CD4-positive, alpha-beta T cell (primary cell): Measurements from ENCODE around the gene ST3GAL3. TPM values are rescaled to one million over a fixed set of nuclear protein-coding genes. Genes with fewer than 3 reads are reported as not detected.

ENCODE experiments used
- ATAC-seq: fragments of 200-7000 bp; cut with Tn5 transposase; one replicate; pipeline ENCODE4 v1.10.0; 2022; ENCODE audit warnings: mild to moderate bottlenecking; ENCODE audit not compliant: poor library complexity
- CTCF ChIA-PET: fragments of 350-600 bp; sonication (Branson Sonifier 250); formaldehyde crosslinking; loops from one replicate; lab custom pipeline; 2021; ENCODE audit warnings: antibody characterized with exemption, inconsistent platforms; lab: Charles Lee
- POLR2A ChIA-PET: fragments of 350-600 bp; sonication (Branson Sonifier 250); formaldehyde crosslinking; loops from one replicate; lab custom pipeline; 2021; ENCODE audit warnings: antibody characterized with exemption, inconsistent platforms; lab: Charles Lee
- DNase-seq, 14 experiments: peaks; one replicate each; pipeline ENCODE4 v3.0.0-alpha.2; 2013 to 2020; ENCODE audit warnings: mixed read lengths in 2 of 14
- H3K27ac ChIP-seq, 2 donors: one replicate each; pipeline versions ENCODE4 v1.5.1 to v1.7.0; 2013; ENCODE audit warnings: low read length in 2 of 2, low read depth in 1 of 2, mild to moderate bottlenecking in 1 of 2
- H3K27me3 ChIP-seq, 2 experiments: 1 replicate in 1 of 2; 2 replicates in 1 of 2; pipeline versions ENCODE4 v1.6.1 to v1.7.0; 2013; ENCODE audit warnings: low read length in 2 of 2, control low read depth in 1 of 2, mild to moderate bottlenecking in 1 of 2, moderate library complexity in 1 of 2; ENCODE audit not compliant: insufficient read depth in 2 of 2, control insufficient read depth in 1 of 2
- H3K36me3 ChIP-seq: one replicate; pipeline ENCODE4 v1.6.1; 2013; ENCODE audit warnings: low read length, control low read depth; ENCODE audit not compliant: insufficient read depth
- H3K4me1 ChIP-seq: one replicate; pipeline ENCODE4 v1.6.1; 2013; ENCODE audit warnings: low read length, control low read depth; ENCODE audit not compliant: insufficient read depth
- H3K4me3 ChIP-seq: one replicate; pipeline ENCODE4 v1.5.1; 2013; ENCODE audit warnings: mild to moderate bottlenecking, low read length, moderate library complexity
- H3K9me3 ChIP-seq, 2 experiments: 1 replicate in 1 of 2; 2 replicates in 1 of 2; pipeline versions ENCODE4 v1.6.1 to v1.7.0; 2013; ENCODE audit warnings: low read length in 2 of 2, mild to moderate bottlenecking in 2 of 2, control low read depth in 1 of 2, moderate library complexity in 1 of 2; ENCODE audit not compliant: control insufficient read depth in 1 of 2, insufficient read depth in 1 of 2
- H3K27ac Mint-ChIP-seq: one replicate; pipeline ENCODE4 v1.8.0; 2020; ENCODE audit warnings: mixed read lengths
- H3K27me3 Mint-ChIP-seq: one replicate; pipeline ENCODE4 v1.8.0; 2021; ENCODE audit warnings: mixed read lengths
- H3K36me3 Mint-ChIP-seq: one replicate; pipeline ENCODE4 v1.8.0; 2021; ENCODE audit warnings: low read depth, mixed read lengths
- H3K4me1 Mint-ChIP-seq: one replicate; pipeline ENCODE4 v1.8.0; 2021; ENCODE audit warnings: low read depth, mixed read lengths
- H3K4me3 Mint-ChIP-seq: one replicate; pipeline ENCODE4 v1.8.0; 2020; ENCODE audit warnings: mild to moderate bottlenecking, mixed read lengths
- H3K9me3 Mint-ChIP-seq: one replicate; pipeline ENCODE4 v1.8.0; 2020; ENCODE audit warnings: mixed read lengths
- CTCF ChIP-seq: fragments of 200-600 bp; IDR thresholded peaks from one replicate; pipeline ENCODE4 v1.8.0; 2022; ENCODE audit warnings: antibody characterized with exemption, mild to moderate bottlenecking
- intact Hi-C, 2 experiments: fragments of 100-400 bp; cut with DNase I in 1 of 2; cut with micrococcal nuclease in 1 of 2; formaldehyde crosslinking; loops; one replicate each; pipeline versions ENCODE4 v1.15.1 to v1.9.0; 2023 to 2025; cut with DNase I, micrococcal nuclease
- total RNA-seq, 174 experiments: library from RNA in 2 of 174; stranded (reverse) in 2 of 174; gene quantifications; one replicate each; pipeline ENCODE4 v1.2.3 and lab custom pipeline; 2021 to 2026

The ST3GAL3 gene
- total RNA-seq, 2 experiments from 2014 or later: 17.6 to 20.5 TPM

DNA sequence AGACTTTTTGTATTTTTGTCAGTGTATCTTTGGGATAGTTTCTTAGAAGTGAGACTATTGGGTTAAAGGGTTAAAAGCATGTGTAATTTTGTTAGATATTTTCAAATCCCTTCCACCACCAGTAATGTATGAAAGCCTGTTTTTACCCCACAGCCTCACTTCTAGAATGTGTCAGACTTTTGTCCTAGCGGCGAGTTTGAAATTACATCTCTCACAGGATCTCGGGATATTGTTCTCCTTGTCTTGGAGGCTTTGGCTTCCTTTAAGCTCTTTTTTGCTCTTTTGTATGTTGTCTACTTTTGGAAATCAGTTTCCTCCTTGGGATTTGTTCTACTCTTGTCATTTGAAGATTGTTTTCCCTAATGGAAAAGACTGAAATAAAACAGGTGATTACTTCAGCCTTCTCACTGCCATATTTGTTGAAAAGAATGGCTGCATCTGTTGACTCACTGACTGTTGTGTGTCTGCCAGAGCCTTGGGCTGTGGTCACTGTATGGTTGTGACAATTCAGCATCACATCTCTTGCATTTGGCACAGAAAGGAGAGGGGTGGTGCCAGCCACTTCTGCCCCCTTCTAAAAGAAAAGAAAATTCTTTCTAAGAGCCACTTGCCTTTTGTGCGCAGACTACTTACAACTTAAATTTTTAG lies 22.6 kb downstream of the ST3GAL3 start:
- no peak overlapping the region for H3K4me3 Mint-ChIP-seq
- Histone ChIP-seq H3K27me3 (no peaks in the 10 kb centered on the region), H3K36me3 (no peaks in the 10 kb centered on the region), H3K27ac (no peak overlapping the region), H3K9me3 (no peaks in the 10 kb centered on the region), H3K4me3 (no peak overlapping the region), H3K4me1 (no peaks in the 10 kb centered on the region)
- POLR2A ChIA-PET: no interaction called here
- H3K36me3 Mint-ChIP-seq: peaks cover 13% of the 10 kb centered on the region
- TF ChIP-seq CTCF: no peak
- H3K27ac Mint-ChIP-seq: no peak overlapping the region
- peaks cover 5% of the 10 kb centered on the region for H3K4me1 Mint-ChIP-seq
- DNase-seq (no peak), ATAC-seq (no peak)
- no peaks in the 10 kb centered on the region for H3K9me3 Mint-ChIP-seq
- intact Hi-C loops: no loop called here
- no peaks in the 10 kb centered on the region for H3K27me3 Mint-ChIP-seq
- CTCF ChIA-PET: no interaction called here

GRCh38 chr1:43731867-43732531 lies 24.7 kb downstream of the ST3GAL3 start:
- Histone ChIP-seq H3K4me3 (no peak overlapping the region), H3K27me3 (no peaks in the 10 kb centered on the region), H3K9me3 (no peaks in the 10 kb centered on the region), H3K4me1 (no peaks in the 10 kb centered on the region), H3K36me3 (peaks cover 10% of the 10 kb centered on the region), H3K27ac (no peak overlapping the region)
- ATAC-seq: no peak
- no peak for DNase-seq
- intact Hi-C loops: no loop called here
- POLR2A ChIA-PET: no interaction called here
- TF ChIP-seq CTCF: no peak
- no peak overlapping the region for H3K4me3 Mint-ChIP-seq
- no peak overlapping the region for H3K27ac Mint-ChIP-seq
- peaks cover 5% of the 10 kb centered on the region for H3K4me1 Mint-ChIP-seq
- peaks cover 30% of the 10 kb centered on the region for H3K36me3 Mint-ChIP-seq
- CTCF ChIA-PET: no interaction called here
- H3K27me3 Mint-ChIP-seq: no peaks in the 10 kb centered on the region
- no peaks in the 10 kb centered on the region for H3K9me3 Mint-ChIP-seq

GRCh38 chr1:43736819-43737218 lies 29.5 kb downstream of the ST3GAL3 start:
- H3K36me3 ChIP-seq: peaks cover 17% of the 10 kb centered on the region
- Mint-ChIP-seq H3K9me3 (no peaks in the 10 kb centered on the region), H3K36me3 (peaks cover 40% of the 10 kb centered on the region), H3K4me1 (peaks cover 5% of the 10 kb centered on the region), H3K4me3 (no peak overlapping the region), H3K27ac (no peak overlapping the region), H3K27me3 (no peaks in the 10 kb centered on the region)
- DNase-seq (no peak), ATAC-seq (no peak)
- H3K9me3 ChIP-seq: no peaks in the 10 kb centered on the region
- no peak overlapping the region for H3K27ac ChIP-seq
- H3K4me3 ChIP-seq: no peak overlapping the region
- ChIA-PET CTCF (no interaction called here), POLR2A (interaction anchor here (0.7 kb wide), 1 partner anchor 1982 kb away, joined by 3 read pairs; no protein-coding TSS in a partner anchor)
- no peak for TF ChIP-seq CTCF
- intact Hi-C loops: no loop called here
- H3K27me3 ChIP-seq: no peaks in the 10 kb centered on the region
- H3K4me1 ChIP-seq: no peaks in the 10 kb centered on the region
